ENCODE data around the gene ZNF367. TPM values are rescaled to one million over a fixed set of nuclear protein-coding genes. Genes with fewer than 3 reads are reported as not detected.

ZNF367 gene
- 3.3 TPM for polyA plus RNA-seq (2013, experiment 1 of 2)
- polyA plus RNA-seq (2013, experiment 2 of 2) = 3.8 TPM

- Histone ChIP-seq H3K36me3 (ENCODE audit: control insufficient read depth, insufficient read depth, low read length) (peaks cover 16% of the 10 kb centered on the region), H3K9me3 (ENCODE audit: control insufficient read depth, low read length) (no peaks in the 10 kb centered on the region), H3K4me3 (ENCODE audit: extremely low read depth, insufficient read depth, low read length, poor library complexity, severe bottlenecking) (peak within 1 kb of the TSS; percentile 85), H3K27ac (ENCODE audit: low read depth, low read length, severe bottlenecking) (peak within 1 kb of the TSS; percentile 97), H3K4me1 (ENCODE audit: control insufficient read depth, insufficient read depth, low read length, poor library complexity, severe bottlenecking) (peaks cover 23% of the 10 kb centered on the region)
- WGBS, 2 experiments (ENCODE audit: insufficient coverage in 2 of 2) = 0 to 1% methylated on average over 80 to 82 of the region's 100 CpGs
Measured at GRCh38 chr9:96418083-96418919, at the start of gene ZNF367. Gene ZNF367 (minus strand): TSS chr9:96418370. CDS start chr9:96418032, 338 bp downstream.

DNA sequence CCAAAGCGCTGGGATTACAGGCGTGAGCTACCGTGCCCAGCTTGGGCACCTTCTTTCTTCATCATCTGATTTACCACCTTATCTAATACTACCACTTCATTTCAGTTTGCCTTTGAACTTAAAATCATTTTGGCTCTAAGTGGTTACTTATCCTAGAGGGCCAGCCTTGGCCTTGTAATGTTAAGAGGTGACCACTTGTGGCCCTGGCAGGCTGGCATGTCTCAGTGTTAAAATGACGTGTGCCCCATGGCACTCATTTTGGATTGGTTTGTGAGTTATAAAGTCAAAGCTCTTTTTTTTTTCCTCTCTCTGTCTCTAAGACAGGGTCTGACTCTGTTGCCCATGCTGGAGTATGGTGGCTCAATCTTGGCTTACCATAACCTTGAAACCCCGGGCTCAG is 49.6 kb upstream of the ZNF367 start:
- Histone ChIP-seq H3K27ac (ENCODE audit: low read depth, low read length, severe bottlenecking) (no peak overlapping the region), H3K9me3 (ENCODE audit: control insufficient read depth, low read length) (no peaks in the 10 kb centered on the region), H3K36me3 (ENCODE audit: control insufficient read depth, insufficient read depth, low read length) (peaks cover 72% of the 10 kb centered on the region), H3K4me3 (ENCODE audit: extremely low read depth, insufficient read depth, low read length, poor library complexity, severe bottlenecking) (no peak overlapping the region), H3K4me1 (ENCODE audit: control insufficient read depth, insufficient read depth, low read length, poor library complexity, severe bottlenecking) (peaks cover 4% of the 10 kb centered on the region)
- WGBS, 2 experiments (ENCODE audit: insufficient coverage in 2 of 2) = 98 to 100% methylated on average over 4 of the region's 5 CpGs

GRCh38 chr9:96464426-96464825 is 46.3 kb upstream of the ZNF367 start:
- Histone ChIP-seq H3K4me1 (ENCODE audit: control insufficient read depth, insufficient read depth, low read length, poor library complexity, severe bottlenecking) (no peaks in the 10 kb centered on the region), H3K4me3 (ENCODE audit: extremely low read depth, insufficient read depth, low read length, poor library complexity, severe bottlenecking) (no peak overlapping the region), H3K9me3 (ENCODE audit: control insufficient read depth, low read length) (no peaks in the 10 kb centered on the region), H3K36me3 (ENCODE audit: control insufficient read depth, insufficient read depth, low read length) (peaks cover 62% of the 10 kb centered on the region), H3K27ac (ENCODE audit: low read depth, low read length, severe bottlenecking) (no peak overlapping the region)
- WGBS, 2 experiments (ENCODE audit: insufficient coverage in 2 of 2) = 76 to 90% methylated on average over 3 of the region's 6 CpGs

DNA sequence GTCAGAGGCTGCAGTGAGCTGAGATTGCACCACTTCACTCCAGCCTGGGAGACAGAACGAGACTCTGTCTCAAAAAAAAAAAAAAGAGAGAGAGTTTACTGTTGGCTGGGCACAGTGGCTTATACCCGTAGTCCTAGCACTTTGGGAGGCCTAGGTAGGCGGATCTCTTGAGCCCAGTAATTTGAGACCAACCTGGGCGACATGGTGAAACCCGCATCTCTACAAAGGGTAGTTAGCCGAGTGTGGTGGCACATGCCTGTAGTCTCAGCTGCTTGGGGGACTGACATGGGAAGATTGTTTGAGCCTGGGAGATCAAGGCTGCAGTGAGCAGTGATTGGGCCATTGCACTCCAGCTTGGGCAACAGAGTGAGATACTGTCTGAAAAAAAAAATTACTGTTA is 44.4 kb upstream of the ZNF367 start:
- H3K4me3 ChIP-seq (ENCODE audit: extremely low read depth, insufficient read depth, low read length, poor library complexity, severe bottlenecking) = no peak overlapping the region
- H3K9me3 ChIP-seq (ENCODE audit: control insufficient read depth, low read length) = no peaks in the 10 kb centered on the region
- H3K27ac ChIP-seq (ENCODE audit: low read depth, low read length, severe bottlenecking) = no peak overlapping the region
- 84% methylated on average over 5 to 6 of the region's 6 CpGs for WGBS, 2 experiments (ENCODE audit: insufficient coverage in 2 of 2)
- H3K36me3 ChIP-seq (ENCODE audit: control insufficient read depth, insufficient read depth, low read length) = peaks cover 56% of the 10 kb centered on the region
- H3K4me1 ChIP-seq (ENCODE audit: control insufficient read depth, insufficient read depth, low read length, poor library complexity, severe bottlenecking) = peaks cover 3% of the 10 kb centered on the region

- H3K4me1 ChIP-seq (ENCODE audit: control insufficient read depth, insufficient read depth, low read length, poor library complexity, severe bottlenecking) = peaks cover 8% of the 10 kb centered on the region
- no peak overlapping the region for H3K4me3 ChIP-seq (ENCODE audit: extremely low read depth, insufficient read depth, low read length, poor library complexity, severe bottlenecking)
- H3K9me3 ChIP-seq (ENCODE audit: control insufficient read depth, low read length) = no peaks in the 10 kb centered on the region
- 98% methylated on average over 7 of the region's 8 CpGs for WGBS, 2 experiments (ENCODE audit: insufficient coverage in 2 of 2)
- peaks cover 48% of the 10 kb centered on the region for H3K36me3 ChIP-seq (ENCODE audit: control insufficient read depth, insufficient read depth, low read length)
- no peak overlapping the region for H3K27ac ChIP-seq (ENCODE audit: low read depth, low read length, severe bottlenecking)
Measured at GRCh38 chr9:96461336-96461735, 43.2 kb upstream of the ZNF367 start.

- H3K4me1 ChIP-seq (ENCODE audit: control insufficient read depth, insufficient read depth, low read length, poor library complexity, severe bottlenecking) = peaks cover 8% of the 10 kb centered on the region
- no peak overlapping the region for H3K27ac ChIP-seq (ENCODE audit: low read depth, low read length, severe bottlenecking)
- no peak overlapping the region for H3K4me3 ChIP-seq (ENCODE audit: extremely low read depth, insufficient read depth, low read length, poor library complexity, severe bottlenecking)
- peaks cover 43% of the 10 kb centered on the region for H3K36me3 ChIP-seq (ENCODE audit: control insufficient read depth, insufficient read depth, low read length)
- H3K9me3 ChIP-seq (ENCODE audit: control insufficient read depth, low read length) = no peaks in the 10 kb centered on the region
Measured at GRCh38 chr9:96460882-96461281, 42.7 kb upstream of the ZNF367 start.

GRCh38 chr9:96460470-96460869 is 42.3 kb upstream of the ZNF367 start:
- no peak overlapping the region for H3K4me3 ChIP-seq (ENCODE audit: extremely low read depth, insufficient read depth, low read length, poor library complexity, severe bottlenecking)
- peaks cover 8% of the 10 kb centered on the region for H3K4me1 ChIP-seq (ENCODE audit: control insufficient read depth, insufficient read depth, low read length, poor library complexity, severe bottlenecking)
- WGBS, 2 experiments (ENCODE audit: insufficient coverage in 2 of 2) = 98 to 100% methylated on average over 3 of the region's 5 CpGs
- H3K27ac ChIP-seq (ENCODE audit: low read depth, low read length, severe bottlenecking) = no peak overlapping the region
- no peaks in the 10 kb centered on the region for H3K9me3 ChIP-seq (ENCODE audit: control insufficient read depth, low read length)
- H3K36me3 ChIP-seq (ENCODE audit: control insufficient read depth, insufficient read depth, low read length) = peaks cover 39% of the 10 kb centered on the region

- H3K4me3 ChIP-seq (ENCODE audit: extremely low read depth, insufficient read depth, low read length, poor library complexity, severe bottlenecking) = no peak overlapping the region
- no peaks in the 10 kb centered on the region for H3K9me3 ChIP-seq (ENCODE audit: control insufficient read depth, low read length)
- WGBS, 2 experiments (ENCODE audit: insufficient coverage in 2 of 2) = 97% methylated on average over 3 to 6 of the region's 7 CpGs
- H3K4me1 ChIP-seq (ENCODE audit: control insufficient read depth, insufficient read depth, low read length, poor library complexity, severe bottlenecking) = peaks cover 8% of the 10 kb centered on the region
- H3K36me3 ChIP-seq (ENCODE audit: control insufficient read depth, insufficient read depth, low read length) = peaks cover 40% of the 10 kb centered on the region
- H3K27ac ChIP-seq (ENCODE audit: low read depth, low read length, severe bottlenecking) = no peak overlapping the region
Measured at GRCh38 chr9:96459268-96460007, 41.3 kb upstream of the ZNF367 start.

DNA sequence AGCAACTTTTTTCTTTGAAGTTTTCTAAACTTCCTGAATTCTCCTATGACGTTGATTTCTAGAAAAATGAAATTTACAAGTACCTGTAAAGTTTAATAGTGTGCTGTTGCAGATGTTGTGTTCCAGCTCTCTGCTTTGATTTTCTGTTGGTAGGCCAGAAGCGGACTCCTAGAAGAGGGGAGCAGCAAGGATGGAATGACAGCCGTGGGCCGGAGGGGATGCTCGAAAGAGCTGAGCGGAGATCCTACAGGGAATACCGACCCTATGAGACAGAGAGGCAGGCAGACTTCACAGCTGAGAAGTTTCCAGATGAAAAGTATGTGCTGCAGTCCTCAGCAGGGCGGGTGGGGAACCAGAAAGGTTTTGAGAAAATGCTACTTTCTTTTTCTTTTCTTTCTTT is 40.1 kb upstream of the ZNF367 start:
- Histone ChIP-seq H3K27ac (ENCODE audit: low read depth, low read length, severe bottlenecking) (no peak overlapping the region), H3K36me3 (ENCODE audit: control insufficient read depth, insufficient read depth, low read length) (peaks cover 40% of the 10 kb centered on the region), H3K4me3 (ENCODE audit: extremely low read depth, insufficient read depth, low read length, poor library complexity, severe bottlenecking) (no peak overlapping the region), H3K9me3 (ENCODE audit: control insufficient read depth, low read length) (no peaks in the 10 kb centered on the region), H3K4me1 (ENCODE audit: control insufficient read depth, insufficient read depth, low read length, poor library complexity, severe bottlenecking) (peaks cover 8% of the 10 kb centered on the region)
- 94 to 97% methylated on average over 7 of the region's 8 CpGs for WGBS, 2 experiments (ENCODE audit: insufficient coverage in 2 of 2)

- WGBS, 2 experiments (ENCODE audit: insufficient coverage in 2 of 2) = 92 to 96% methylated on average over 3 to 4 of the region's 4 CpGs
- H3K4me1 ChIP-seq (ENCODE audit: control insufficient read depth, insufficient read depth, low read length, poor library complexity, severe bottlenecking) = peaks cover 8% of the 10 kb centered on the region
- H3K9me3 ChIP-seq (ENCODE audit: control insufficient read depth, low read length) = no peaks in the 10 kb centered on the region
- peaks cover 40% of the 10 kb centered on the region for H3K36me3 ChIP-seq (ENCODE audit: control insufficient read depth, insufficient read depth, low read length)
- no peak overlapping the region for H3K4me3 ChIP-seq (ENCODE audit: extremely low read depth, insufficient read depth, low read length, poor library complexity, severe bottlenecking)
- H3K27ac ChIP-seq (ENCODE audit: low read depth, low read length, severe bottlenecking) = no peak overlapping the region
Measured at GRCh38 chr9:96457266-96457665, 39.1 kb upstream of the ZNF367 start.

DNA sequence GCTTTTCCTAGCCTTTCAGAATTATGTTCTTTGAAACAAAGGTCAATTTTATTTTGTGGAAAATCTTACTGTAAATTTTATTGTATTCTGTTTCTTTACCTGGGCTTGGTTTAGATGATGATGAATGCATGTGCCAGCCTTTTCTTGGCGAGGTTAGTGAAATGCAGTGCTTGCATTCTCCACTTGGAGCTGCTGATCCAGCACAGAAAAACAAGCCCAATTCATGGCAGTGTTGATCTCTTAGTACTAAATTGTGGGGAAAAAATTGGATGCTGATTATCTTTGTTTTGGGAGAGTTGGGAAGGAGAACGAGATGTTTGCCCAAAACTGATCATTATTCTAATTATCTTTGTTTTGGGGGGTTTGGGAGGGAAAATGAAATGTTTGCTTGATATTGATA is 35.5 kb upstream of the ZNF367 start:
- H3K27ac ChIP-seq (ENCODE audit: low read depth, low read length, severe bottlenecking) = no peak overlapping the region
- H3K4me3 ChIP-seq (ENCODE audit: extremely low read depth, insufficient read depth, low read length, poor library complexity, severe bottlenecking) = no peak overlapping the region
- 100% methylated on average over 1 of the region's 2 CpGs; no CpG with 5 or more reads in 1 of the 2 experiments for WGBS, 2 experiments (ENCODE audit: insufficient coverage in 2 of 2)
- peaks cover 13% of the 10 kb centered on the region for H3K36me3 ChIP-seq (ENCODE audit: control insufficient read depth, insufficient read depth, low read length)
- peaks cover 17% of the 10 kb centered on the region for H3K4me1 ChIP-seq (ENCODE audit: control insufficient read depth, insufficient read depth, low read length, poor library complexity, severe bottlenecking)
- H3K9me3 ChIP-seq (ENCODE audit: control insufficient read depth, low read length) = no peaks in the 10 kb centered on the region

Measured in mesodermal cell (in vitro differentiated cells).